GM23248 (cell line): ENCODE measurements around the gene C1QL4.

Experiments
- EZH2 ChIP-seq: fragments of 200-600 bp; sonication (generic); IDR thresholded peaks from 2 replicates; pipeline ENCODE4 v1.6.1; 2018; ENCODE audit warnings: antibody characterized with exemption, mild to moderate bottlenecking; ENCODE audit not compliant: insufficient read depth, poor library complexity, severe bottlenecking
- EZH2phosphoT487 ChIP-seq: fragments of 200-600 bp; sonication (generic); IDR thresholded peaks from 2 replicates; pipeline ENCODE4 v1.6.1; 2018; ENCODE audit warnings: antibody characterized with exemption, moderate library complexity, mild to moderate bottlenecking, low read depth; ENCODE audit not compliant: insufficient read depth

DNA sequence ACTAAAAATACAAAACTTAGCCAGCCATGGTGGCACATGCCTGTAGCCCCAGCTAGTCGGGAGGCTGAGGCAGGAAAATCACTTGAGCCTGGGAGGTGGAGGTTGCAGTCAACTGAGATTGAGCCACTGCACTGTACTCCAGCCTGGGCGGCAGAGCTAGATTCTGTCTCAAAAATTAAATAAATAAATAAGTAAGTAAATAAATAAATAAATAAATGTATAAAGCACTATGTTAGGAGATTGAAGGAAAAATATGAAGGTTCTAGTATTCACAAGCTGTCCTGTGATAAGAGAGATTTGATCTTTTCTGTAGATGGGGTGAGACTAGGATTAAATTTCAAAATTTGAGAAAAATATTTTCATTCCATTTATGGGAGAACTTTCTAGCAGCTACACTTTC is 15.4 kb upstream of the C1QL4 start:
- TF ChIP-seq EZH2phosphoT487 = no peak
- TF ChIP-seq EZH2 = no peak
